Measurements from ENCODE around the gene COL4A3.

Gene COL4A3

DNA sequence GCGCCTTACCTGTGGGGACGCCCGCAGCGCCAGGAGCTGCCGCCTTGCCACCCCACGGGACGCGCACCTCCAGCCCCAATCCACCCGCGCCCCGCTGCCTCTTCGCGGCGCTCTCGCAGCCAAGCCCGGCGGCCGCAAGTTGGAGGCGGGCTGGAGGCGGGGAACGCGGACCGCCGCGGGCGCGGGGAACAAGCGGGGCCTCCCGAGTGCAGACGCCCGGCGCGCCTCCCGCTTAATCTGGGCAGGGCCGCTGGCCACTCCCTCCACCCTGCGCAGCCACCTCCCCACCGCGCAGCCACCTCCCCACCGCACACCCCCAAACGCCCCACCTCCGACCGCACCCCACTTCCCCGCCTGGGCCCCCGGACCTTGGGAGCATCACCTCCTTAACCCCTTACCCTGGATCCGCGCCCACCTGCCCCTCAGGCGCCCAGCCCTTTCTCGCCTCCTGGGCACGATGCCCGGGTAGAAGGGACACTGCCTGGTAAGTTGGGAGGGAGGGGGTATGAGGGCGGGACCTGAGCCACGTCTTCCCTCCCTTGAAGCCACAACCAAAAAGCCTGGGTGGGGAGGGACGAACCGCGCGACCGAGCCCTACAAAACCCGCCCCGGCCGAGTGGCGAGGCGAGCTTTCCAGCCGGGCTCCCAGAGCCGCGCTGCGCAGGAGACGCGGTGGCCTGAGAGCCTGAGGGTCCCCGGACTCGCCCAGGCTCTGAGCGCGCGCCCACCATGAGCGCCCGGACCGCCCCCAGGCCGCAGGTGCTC lies at the start of gene COL4A3, which contains the start of gene COL4A4:
Gene COL4A3, plus strand, starts transcription at position 627 of the 765 bp plus-strand sequence. Its CDS starts 103 bp downstream, at position 730.
Gene COL4A4, minus strand, starts transcription at position 208 of the 765 bp plus-strand sequence. CDS start 16,722 bp downstream, outside the sequence.
- no peak for DNase-seq (ENCODE audit: low spot score)

DNA sequence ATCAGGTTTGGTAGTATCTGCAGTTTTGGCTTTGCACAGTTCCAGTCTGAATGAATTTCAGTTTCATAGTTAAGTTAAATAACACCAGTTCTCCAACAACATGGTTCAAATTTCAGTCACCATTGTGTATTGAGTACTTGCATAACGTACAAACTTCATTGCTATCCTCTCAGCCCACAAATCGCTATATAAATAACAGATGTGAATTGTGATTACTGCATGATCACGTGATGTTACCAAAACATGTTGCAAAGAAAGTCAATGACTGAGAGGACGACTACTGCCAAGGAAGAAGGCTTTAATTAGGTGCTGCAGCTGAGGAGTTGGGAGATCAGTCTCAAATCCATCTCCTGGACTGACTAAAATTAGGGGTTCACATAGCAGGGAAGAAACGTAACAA lies 48.7 kb upstream of the COL4A3 start:
- DNase-seq (ENCODE audit: low spot score) = no peak

DNA sequence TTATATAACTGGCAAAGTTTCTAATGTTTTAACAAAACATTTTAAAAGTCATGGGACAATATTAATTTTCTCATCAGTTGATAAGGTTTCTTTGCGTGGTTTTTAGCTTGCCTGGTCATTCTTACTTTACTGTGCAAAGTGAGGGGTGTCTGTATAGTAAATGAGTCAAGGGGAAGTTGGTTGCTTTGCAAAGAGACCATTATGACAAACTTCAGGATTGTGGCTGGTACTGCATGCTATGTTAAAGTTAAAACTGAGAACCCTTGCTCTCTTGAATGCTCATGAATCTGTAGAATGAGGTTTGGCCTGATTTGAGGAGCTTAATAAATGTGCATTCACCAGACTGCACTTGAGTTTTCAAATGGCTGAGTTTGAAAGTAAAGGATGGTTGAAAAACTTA lies 47.4 kb upstream of the COL4A3 start:
- no peak for DNase-seq (ENCODE audit: low spot score)

DNA sequence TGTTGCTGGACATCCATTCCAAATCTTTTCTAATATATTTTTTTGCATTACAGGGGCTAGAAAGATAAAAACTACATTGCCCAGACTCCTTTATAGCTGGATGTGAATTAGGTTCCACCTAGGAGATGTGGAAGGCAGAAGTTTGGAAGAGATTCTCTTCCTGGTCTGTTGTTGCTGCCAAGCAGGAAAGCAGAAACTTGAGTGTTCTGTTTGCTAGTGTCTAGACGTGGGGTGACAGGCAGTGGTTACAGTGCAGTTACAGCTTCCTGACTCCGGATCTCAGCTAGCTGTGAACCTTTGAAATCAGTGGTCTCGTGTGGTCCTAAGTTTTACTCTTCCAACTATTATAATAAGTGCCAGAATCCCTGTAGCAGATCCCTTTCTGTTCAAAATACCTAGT lies 46.6 kb upstream of the COL4A3 start:
- DNase-seq (ENCODE audit: low spot score) = no peak

DNA sequence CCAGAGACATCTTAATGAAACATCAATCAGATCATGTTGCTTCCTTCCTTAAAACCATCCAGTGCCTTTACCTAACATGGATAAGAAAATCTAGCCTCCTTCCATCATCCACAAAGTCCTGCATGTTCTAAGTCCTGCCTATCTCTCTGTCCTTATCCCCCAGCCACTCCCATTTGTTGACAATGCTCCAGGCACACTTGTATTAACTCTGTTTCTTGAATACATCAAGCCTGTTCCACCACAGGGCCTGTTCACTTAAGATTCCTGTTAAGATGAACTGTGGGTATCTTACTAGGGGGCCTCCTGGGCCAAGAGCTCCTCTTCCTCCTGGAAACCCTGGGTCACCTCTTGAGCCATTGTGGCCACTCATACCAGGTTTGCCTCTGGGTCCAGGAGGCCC lies 46.1 kb upstream of the COL4A3 start:
- no peak for DNase-seq (ENCODE audit: low spot score)

DNA sequence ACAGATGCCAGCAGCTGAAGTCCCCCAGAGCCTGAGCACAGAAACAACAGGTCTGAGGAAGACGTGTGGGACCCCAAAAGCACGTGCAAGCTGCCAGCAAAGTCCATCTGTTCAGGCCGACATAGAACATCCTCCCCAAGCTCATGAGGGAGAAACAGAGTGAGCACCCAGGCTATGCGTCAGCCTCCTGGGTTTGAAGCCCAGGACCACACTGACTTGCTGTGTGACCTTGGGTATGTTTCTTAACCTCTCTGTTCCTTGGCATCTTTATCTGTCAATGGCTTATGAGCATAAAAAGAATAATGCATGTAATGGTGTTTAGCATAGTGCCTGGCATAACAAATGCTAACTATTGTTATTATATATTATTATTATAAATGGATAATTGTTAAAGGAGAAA lies 40.7 kb upstream of the COL4A3 start:
- DNase-seq (ENCODE audit: low spot score) = no peak

DNA sequence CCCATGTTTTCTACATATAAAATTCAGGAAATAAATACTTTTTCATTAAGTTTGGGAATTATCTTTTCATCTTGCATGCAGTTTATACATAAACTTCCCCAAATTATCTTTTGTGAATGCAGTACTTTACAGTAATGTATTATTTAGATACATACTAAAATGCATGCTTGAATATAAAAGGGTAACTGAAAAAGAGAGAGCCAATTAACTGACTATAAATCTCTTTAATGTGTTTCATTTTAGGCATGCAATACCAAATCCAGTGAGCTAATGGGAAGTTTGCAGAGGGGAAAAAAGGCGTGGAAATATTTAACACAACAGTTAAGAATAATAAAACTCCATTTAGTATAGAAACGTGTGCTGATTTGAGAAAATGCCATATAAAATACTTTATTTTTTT lies 39.6 kb upstream of the COL4A3 start:
- DNase-seq (ENCODE audit: low spot score) = no peak

DNA sequence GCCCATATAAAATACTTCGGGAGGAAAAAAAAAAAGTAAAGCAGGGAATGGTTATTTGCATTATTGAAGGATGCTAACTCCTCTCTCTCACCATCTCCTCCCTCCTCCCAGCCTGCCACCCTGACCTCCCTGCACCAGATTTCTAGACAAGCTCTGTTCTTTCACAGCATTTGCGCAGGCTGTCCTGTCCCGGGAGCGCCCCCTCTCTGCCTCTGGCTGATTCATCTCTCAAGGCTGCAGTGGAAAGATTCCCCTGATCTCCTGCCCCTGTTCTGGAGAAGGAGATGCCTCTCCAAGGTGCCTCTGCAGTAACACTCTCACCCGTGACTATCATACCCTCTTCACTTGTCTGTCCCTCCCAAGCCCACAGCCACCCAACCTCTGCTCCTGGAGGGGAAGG lies 38.9 kb upstream of the COL4A3 start:
- DNase-seq (ENCODE audit: low spot score) = no peak

DNA sequence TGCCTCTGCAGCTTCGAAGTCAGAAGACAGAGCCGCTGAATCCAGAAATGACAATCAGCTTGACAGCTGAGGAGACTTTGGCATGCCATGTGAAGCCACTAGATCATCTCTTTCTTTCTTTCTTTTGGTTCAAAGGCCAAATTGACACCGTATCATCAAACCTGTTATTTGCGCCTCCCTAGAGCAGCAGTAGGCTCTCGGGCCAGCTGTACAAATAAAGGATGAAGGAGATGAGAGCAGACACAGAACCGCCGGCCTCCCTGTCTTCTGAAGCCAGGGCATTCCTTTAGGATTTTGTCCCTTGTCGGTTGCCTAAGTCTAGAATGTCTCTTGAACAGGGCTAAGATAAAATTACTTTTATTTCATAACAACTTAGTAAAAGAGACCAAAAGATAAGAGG lies 37.2 kb upstream of the COL4A3 start:
- DNase-seq (ENCODE audit: low spot score) = no peak

DNA sequence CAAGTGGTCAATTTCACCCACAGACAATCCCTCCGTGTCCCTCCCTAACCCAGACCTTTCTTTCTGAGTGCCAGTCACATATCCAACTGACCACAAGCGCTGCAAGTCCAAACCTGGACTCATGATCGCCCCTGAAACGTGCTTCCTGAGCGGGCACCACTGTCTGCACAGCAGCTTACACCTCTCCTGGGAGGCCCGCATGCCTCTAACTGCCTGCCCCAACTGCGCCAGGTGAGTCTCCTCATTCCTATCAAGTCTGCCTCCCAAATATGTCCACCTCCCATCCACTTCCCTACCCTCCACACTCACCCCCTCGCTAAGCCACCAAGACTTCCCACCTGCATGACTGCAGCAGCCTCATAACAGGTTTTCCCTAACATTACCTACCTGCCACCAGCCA lies 33.8 kb upstream of the COL4A3 start:
- DNase-seq (ENCODE audit: low spot score) = no peak

DNA sequence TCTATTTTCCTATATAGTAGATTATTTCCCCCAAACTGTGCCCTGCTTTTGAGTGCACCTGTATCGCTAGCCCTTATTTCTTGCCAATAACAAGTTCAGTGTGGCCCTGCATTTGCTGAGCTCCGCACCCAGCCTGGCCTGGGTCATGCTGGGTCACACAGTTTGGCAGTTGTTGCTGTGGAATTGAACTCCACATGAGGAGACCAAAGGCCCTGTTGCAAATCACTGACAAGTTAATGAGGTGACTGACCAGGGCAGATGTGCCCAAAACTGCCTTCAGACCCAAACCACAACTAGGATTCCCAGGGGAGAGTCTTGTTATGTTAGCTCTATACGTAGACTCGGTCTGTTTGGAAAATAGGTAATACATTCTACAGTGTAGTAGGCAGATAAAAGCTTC lies 31.4 kb upstream of the COL4A3 start:
- DNase-seq (ENCODE audit: low spot score) = no peak

DNA sequence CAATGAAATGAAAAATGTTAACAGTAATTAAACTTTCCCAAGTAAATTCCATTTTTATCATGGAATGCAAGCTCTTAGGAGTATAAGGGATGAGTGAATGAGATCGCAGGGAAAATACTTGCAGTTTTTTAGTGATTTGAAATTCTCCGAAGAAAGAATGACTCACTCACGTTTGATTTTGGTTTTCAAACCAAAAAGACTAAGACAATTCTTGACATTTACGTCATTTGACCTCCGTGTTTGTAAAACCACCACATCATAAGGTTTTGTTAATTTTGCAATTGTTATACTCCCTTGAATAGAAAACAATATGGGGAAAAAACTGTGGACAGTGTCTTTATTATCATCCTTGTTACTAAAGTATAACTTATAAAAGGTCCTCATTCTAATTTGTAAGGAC lies 29.8 kb upstream of the COL4A3 start:
- DNase-seq (ENCODE audit: low spot score) = no peak

DNA sequence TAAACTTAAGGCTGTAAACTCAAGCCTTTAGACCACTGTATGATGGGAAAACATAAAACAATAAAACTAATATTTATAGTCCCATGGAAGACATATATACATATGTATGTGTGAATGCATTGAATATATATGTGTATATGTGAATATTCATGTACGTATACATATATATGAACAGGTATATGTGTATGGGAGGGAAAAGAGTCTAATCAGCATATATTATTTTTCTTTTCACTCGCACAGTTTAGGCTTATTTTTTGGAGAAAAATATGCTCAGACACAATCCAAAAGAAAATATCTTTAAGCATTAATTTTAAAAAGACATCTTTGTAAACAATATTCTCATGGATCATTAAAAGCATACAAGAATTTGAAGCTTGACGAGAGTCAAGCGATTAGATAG lies 23.1 kb upstream of the COL4A3 start:
- no peak for DNase-seq (ENCODE audit: low spot score)

DNA sequence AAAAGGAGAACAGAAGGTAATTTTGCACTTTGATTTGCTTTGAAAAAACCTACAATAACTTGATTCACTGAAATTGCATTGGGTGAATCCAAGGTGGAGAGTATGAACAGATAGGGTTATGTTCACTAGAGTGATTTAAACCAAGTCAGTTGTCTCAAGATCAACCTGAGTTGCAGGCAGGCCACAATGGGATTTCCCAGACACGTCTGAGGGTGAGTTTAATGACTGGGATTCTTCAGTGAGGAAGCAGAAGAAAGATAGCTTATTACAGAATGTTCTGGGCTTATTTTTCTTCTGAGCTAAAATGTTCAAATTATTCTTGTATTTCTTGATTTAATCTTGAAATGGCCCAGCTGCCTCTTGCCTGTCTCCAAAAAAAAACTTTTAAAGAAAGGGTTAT lies 20.5 kb upstream of the COL4A3 start:
- DNase-seq (ENCODE audit: low spot score) = no peak

DNA sequence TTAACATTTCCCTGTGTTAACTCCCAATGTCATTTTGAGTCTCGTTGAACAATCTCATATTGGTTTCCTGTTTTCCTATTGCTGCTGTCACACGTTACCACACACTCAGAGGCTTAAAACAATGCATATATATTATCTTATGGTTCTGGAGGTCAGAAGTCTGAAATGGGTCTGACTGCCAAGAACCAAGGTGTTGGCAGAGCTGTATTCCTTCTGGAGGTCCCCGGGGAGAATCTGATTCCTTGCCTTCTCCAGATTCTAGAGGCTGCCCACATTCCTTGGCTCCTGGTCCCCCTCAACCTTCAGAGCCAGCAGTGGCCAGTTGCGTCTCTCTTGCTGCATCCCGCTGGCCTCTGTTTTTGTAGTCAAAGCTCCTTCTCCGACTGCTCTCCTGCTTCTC lies 18.0 kb upstream of the COL4A3 start:
- DNase-seq (ENCODE audit: low spot score) = no peak

DNA sequence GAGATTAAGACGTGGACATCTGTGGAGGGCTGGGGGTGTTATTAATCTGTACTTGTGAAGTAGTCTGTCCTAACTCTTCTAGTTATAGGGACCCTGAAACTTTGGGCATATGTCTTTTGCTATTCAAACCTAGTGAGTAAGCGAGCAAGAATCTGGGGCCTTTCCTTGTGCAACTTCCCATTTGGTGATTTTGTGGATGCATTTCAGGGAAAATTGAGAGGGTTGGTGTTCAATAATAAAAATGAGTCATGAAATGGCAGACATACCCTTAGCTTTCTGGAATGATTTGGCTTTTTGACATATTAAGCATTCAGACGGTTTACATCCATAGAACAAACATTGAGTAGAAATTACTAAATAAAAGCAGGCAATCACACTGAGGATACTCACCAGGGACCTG lies 17.4 kb upstream of the COL4A3 start:
- DNase-seq (ENCODE audit: low spot score) = no peak

DNA sequence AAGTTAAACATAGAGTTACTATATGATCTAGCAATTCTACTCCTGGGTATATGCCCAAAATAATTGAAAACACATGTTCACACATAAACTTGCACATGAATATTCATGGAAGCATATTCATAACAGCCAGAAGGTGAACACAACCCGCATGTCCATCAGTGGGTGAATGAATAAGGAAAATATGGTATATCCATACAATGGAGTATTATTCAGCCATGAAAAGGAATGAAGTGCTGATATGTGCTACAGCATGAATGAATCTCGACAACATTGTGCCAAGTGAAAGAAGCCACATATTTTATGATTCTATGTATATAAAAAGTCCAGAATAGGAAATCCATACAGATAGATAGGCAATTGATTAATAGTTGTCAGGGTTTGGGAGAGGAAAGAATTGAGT lies 16.3 kb upstream of the COL4A3 start:
- DNase-seq (ENCODE audit: low spot score) = no peak

DNA sequence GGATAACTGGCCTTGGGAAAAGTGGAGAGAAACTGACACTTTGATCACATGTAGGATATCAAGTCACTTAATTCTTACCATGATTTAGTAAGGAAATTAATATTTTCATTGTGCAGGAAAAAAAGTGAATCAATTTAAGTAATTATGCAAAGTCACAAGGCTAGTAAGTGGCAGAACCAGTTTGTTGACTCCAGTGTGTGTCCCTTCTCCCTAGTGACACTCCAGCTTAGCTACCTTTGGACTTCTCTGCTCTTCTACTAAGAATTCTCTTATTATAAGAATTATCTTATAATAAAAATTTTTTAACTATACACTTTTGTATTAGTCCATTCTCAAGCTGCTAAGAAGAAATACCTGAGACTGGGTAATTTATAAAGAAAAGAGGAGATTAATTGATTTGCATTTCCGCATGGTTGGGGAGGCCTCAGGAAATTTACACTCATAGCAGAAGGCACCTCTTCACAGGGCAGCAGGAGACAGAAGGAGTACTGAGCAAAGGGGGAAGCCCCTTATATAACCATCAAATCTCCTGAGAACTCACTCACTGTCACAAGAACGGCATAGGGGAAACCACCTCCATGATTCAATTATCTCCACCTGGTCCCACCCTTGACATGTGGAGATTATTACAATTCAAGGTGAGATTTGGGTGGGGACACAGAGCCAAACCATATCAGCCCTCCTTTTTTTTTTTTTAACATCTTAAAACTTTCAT lies 14.0 kb upstream of the COL4A3 start:
- no peak for DNase-seq (ENCODE audit: low spot score)

DNA sequence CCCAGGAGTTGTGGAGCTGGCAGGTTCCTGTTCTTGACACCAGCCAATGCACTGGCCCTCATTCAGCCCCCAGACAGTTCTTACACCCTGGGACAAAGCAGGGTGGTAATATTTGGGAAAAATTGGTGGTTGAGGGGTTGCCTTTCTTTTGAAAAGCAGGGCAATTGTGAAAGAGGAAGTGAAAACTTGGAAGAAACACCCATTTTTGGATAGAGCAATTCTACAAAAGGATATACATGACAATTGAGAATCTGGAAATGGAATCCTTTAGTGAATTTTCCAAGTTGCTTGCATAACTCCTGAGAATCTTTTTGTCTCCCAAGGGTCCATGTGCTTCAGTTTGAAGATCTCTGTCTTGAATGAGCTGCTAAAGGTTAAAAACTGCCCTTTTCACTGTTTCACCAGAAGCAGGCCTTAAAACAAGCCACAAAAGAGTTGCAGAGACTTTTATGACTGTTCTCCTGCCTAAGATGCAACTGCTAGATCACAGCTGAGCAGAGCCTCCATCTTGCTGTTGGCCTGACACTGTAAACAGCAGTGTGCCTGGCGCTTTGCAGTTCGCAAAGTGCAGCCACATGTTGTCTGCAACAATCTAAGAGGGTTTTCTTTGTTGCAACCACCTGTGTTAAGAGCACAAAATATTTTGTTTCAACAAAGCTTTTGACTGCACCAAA lies 12.2 kb upstream of the COL4A3 start:
- DNase-seq (ENCODE audit: low spot score) = no peak

DNA sequence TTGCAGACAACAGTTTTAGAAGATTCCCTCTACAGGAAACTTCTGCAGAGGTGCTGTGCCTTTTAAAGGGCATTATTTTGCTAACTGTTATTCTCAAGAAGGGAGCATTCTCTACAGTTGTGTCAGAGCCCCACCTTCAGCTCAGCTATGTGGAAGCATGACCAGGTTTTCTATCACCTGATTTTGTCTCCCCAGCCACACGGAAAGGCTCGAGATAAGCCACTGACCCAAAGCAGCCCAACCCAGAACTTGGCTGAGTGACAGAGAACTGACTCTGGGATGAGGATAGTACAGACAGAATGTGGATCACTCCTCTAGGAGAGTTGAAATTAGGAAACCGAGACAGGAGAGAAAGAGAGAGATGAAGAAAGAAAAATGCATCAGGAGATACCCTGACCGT lies 11.1 kb upstream of the COL4A3 start:
- DNase-seq (ENCODE audit: low spot score) = no peak

DNA sequence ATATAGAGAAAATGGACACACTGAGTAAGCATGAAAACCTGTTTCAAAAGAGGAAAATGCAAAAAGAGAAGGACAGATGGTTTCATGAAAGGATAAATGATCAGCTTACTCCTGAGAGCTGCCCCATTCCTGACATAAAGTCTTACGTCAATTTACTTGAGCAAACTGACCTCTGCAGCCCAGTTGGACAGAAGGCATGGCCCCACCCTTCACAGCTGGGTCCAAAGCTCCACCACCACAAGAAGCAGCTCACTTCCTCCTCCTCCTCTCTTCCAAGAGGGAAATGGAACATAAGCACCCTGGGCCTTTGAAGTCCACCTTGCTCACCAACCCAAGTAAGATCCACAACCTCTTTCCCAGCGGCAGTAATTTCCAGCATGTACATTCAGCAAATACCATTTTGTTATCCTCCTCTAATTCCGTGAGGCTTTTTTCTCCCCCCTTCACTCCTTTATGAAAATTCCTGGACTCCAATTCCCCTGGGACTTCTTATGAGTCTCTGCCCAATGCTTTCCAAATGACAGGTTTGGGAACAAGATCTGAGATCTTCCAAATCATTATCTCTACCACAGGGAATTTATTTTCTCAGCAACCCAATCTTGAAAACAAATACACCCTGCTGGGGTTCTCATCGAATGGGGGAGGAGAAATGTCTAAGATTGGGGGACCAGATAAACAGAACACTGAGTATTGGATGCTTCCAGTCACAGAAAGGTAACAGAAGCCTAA lies 10.5 kb upstream of the COL4A3 start:
- no peak for DNase-seq (ENCODE audit: low spot score)

DNA sequence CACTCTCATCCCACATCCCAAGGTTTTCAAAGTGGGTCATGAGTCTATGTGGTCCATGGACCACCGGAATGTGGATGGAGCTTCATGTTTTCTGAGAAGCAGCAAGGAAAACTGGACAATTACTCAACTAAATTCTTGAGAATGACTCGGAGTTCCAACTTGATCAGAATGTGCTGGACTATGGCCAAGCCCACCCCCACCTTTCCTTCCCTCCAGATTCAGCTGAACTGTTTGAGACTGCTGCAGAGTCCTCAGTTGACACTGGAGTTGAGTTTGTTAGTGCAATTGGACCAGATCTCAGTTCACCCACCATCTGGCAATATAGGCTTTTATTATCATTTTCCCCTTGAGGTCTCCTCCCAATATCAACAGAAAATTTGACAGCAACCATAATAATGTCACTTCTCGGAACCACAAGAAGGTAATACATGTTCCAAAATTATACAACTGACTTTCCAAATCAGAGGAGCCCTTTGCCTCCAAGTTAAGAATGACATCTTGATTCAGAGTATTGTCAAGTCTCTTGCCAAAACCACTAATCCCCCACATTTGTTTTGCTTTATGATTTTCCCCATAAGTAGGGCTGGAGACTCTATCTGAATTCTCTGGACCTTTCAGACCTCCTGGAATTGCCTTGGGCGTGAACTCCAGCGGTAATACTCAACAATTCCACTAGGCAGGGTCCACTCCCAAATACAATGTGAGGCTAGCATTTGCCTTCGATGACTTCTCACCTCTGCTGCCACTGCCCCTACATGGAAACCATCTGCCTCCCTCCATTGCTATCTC lies 9.2 kb upstream of the COL4A3 start:
- DNase-seq (ENCODE audit: low spot score) = no peak

All from pons (tissue), 1 donor.